PFSK-1 (cell line): ENCODE measurements around the gene GSN.

Experiments
- FOXP2 ChIP-seq: optimal IDR thresholded peaks from 2 replicates; pipeline ENCODE3; 2011; ENCODE audit warnings: borderline replicate concordance, control low read depth, inconsistent platforms; ENCODE audit not compliant: insufficient read depth; ENCODE audit errors: extremely low read length, extremely low read depth
- POLR2AphosphoS5 ChIP-seq: IDR thresholded peaks from 2 replicates; pipeline ENCODE4 v1.6.1; 2012; ENCODE audit warnings: low read depth, mild to moderate bottlenecking, control low read depth, low read length, moderate library complexity
- SIN3A ChIP-seq: IDR thresholded peaks from 2 replicates; pipeline ENCODE4 v1.6.1; 2012; ENCODE audit warnings: mild to moderate bottlenecking, low read length, moderate library complexity, borderline replicate concordance; ENCODE audit not compliant: insufficient read depth
- TAF1 ChIP-seq: IDR thresholded peaks from 2 replicates; pipeline ENCODE4 v1.6.1; 2012; ENCODE audit warnings: low read length, control low read depth, borderline replicate concordance; ENCODE audit not compliant: insufficient read depth
- TF ChIP-seq, protein P1 (sequence below), 2 experiments: IDR thresholded peaks; 2 replicates each; pipeline versions ENCODE4 v1.6.1 to v1.8.0; 2011 to 2012; ENCODE audit warnings: low read depth in 2 of 2, low read length in 2 of 2, control low read depth in 1 of 2, inconsistent platforms in 1 of 2, mild to moderate bottlenecking in 1 of 2, moderate library complexity in 1 of 2; ENCODE audit not compliant: insufficient read depth in 1 of 2

Gene GSN

DNA sequence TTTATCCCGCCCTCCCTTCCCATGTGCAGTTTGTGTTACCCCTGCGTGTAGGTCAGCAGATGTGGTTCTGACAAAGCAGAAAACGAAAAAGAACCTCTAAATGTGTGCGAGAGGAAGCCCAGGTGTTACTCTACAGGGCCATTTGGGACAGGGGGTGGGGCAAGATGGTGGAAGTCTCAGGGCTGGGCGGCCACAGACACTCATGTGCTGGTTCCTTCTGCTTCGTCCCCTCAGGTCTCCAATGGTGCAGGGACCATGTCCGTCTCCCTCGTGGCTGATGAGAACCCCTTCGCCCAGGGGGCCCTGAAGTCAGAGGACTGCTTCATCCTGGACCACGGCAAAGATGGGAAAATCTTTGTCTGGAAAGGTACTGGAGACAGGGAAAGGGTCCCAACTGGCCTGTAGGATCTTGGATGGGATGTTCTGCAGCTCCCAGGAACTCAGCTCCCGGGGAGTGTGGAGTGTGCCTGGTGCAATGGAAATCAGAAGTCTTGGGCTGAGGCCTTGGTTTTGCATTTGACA is 49.0 kb downstream of the GSN start:
- TF ChIP-seq FOXP2 (no peak), POLR2AphosphoS5 (no peak), SIN3A (no peak), TAF1 (no peak)
- TF ChIP-seq, protein P1, sequence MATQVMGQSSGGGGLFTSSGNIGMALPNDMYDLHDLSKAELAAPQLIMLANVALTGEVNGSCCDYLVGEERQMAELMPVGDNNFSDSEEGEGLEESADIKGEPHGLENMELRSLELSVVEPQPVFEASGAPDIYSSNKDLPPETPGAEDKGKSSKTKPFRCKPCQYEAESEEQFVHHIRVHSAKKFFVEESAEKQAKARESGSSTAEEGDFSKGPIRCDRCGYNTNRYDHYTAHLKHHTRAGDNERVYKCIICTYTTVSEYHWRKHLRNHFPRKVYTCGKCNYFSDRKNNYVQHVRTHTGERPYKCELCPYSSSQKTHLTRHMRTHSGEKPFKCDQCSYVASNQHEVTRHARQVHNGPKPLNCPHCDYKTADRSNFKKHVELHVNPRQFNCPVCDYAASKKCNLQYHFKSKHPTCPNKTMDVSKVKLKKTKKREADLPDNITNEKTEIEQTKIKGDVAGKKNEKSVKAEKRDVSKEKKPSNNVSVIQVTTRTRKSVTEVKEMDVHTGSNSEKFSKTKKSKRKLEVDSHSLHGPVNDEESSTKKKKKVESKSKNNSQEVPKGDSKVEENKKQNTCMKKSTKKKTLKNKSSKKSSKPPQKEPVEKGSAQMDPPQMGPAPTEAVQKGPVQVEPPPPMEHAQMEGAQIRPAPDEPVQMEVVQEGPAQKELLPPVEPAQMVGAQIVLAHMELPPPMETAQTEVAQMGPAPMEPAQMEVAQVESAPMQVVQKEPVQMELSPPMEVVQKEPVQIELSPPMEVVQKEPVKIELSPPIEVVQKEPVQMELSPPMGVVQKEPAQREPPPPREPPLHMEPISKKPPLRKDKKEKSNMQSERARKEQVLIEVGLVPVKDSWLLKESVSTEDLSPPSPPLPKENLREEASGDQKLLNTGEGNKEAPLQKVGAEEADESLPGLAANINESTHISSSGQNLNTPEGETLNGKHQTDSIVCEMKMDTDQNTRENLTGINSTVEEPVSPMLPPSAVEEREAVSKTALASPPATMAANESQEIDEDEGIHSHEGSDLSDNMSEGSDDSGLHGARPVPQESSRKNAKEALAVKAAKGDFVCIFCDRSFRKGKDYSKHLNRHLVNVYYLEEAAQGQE (IDR thresholded peaks at IDR 0.05; ENCODE audit: insufficient read depth in 1 of 2, low read depth in 2 of 2, low read length in 2 of 2), result no peak

DNA sequence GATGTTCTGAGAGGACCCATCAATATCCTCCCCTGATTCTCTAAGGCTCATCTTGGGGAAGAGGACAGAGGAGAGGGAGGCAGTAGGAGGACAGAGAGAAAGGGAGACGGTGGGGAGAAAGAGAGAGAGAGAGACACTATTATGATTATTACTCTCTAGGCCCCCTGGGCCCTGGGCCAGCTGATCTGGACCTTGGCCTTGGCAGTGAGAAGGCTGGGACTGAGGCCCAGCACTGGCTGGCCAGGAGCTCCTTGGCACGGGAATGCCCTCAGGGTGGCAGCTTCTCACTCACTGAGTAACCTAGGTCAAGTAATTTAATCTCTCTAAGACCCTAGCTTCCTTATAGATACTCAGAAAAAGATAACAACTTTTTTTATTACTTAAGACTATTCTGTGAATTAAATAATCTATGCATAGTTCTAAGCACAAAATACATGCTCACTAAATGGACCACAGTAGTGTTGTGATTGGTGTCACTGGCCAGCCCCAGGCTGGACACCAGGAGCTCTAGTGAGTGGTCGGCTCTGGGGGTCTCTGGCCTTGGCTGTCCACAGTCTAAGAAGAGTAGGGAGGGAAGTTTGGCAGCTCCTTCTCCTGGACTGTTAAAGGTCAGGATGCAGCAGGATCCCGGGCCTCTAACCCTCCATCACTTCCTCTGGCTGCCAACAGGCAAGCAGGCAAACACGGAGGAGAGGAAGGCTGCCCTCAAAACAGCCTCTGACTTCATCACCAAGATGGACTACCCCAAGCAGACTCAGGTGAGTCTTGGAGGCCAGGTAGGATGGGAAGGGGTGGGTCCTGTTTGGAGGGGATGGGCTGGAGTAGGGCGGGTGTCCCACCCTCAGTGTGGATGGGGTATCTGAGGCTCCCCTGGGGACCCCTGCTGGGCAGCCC is 50.0 kb downstream of the GSN start:
- TF ChIP-seq POLR2AphosphoS5 (no peak), SIN3A (no peak), FOXP2 (no peak), TAF1 (no peak)
- TF ChIP-seq, protein P1 (IDR thresholded peaks at IDR 0.05; ENCODE audit: insufficient read depth in 1 of 2, low read depth in 2 of 2, low read length in 2 of 2), result no peak

DNA sequence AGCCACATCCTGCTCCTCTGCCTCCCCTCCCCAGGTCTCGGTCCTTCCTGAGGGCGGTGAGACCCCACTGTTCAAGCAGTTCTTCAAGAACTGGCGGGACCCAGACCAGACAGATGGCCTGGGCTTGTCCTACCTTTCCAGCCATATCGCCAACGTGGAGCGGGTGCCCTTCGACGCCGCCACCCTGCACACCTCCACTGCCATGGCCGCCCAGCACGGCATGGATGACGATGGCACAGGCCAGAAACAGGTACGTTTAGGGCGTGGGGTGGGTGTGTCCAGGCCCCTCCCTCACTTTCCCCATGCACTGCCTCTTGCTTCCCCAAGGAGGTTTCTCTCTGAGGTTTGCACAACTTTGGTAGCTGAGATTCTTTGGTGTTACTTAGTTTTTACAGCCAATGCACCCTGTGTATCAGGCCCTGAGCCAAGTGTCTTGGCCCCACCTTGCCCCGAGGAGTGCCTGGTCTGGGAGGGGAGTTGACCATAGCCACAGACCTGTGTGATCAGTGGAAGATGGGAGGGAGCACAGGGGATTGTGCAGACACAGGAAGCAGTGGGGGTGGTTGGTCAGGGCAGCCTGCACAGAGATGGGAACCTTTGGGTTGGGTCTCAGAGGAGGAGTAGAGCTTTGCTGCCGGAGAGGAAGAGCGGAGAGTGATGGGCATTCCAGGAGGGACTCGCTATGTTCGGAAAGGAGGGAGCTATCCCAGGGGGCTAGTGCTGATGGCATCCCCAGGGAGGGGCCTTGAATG is 50.8 kb downstream of the GSN start:
- TF ChIP-seq TAF1 (no peak), SIN3A (no peak), POLR2AphosphoS5 (no peak), FOXP2 (no peak)
- TF ChIP-seq, protein P1 (IDR thresholded peaks at IDR 0.05; ENCODE audit: insufficient read depth in 1 of 2, low read depth in 2 of 2, low read length in 2 of 2), result no peak

DNA sequence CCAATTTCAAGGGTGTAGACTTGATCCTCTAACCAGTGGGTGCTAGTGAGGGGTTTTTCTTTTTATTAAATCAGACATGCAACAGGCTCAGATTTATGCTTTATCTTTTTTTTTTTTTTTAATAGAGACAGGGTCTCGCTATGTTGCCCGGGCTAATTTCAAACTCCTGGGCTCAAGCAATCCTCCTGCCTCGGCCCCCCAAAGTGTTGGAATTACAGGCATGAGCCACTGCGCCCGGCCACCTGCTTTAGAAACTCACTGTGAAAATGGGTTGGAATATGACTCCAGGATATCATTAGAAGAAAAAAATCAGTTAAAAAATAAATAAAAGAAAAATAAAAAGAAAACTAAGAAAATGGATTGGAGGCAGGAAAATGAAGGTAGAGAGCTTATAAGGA is 51.4 kb downstream of the GSN start:
- TF ChIP-seq, protein P1 (IDR thresholded peaks at IDR 0.05; ENCODE audit: insufficient read depth in 1 of 2, low read depth in 2 of 2, low read length in 2 of 2), result no peak
- no peak for TF ChIP-seq TAF1
- no peak for TF ChIP-seq SIN3A
- TF ChIP-seq POLR2AphosphoS5, result no peak
- no peak for TF ChIP-seq FOXP2
